Measurements from ENCODE around the gene ADCY9.

- TF ChIP-seq, protein P1, sequence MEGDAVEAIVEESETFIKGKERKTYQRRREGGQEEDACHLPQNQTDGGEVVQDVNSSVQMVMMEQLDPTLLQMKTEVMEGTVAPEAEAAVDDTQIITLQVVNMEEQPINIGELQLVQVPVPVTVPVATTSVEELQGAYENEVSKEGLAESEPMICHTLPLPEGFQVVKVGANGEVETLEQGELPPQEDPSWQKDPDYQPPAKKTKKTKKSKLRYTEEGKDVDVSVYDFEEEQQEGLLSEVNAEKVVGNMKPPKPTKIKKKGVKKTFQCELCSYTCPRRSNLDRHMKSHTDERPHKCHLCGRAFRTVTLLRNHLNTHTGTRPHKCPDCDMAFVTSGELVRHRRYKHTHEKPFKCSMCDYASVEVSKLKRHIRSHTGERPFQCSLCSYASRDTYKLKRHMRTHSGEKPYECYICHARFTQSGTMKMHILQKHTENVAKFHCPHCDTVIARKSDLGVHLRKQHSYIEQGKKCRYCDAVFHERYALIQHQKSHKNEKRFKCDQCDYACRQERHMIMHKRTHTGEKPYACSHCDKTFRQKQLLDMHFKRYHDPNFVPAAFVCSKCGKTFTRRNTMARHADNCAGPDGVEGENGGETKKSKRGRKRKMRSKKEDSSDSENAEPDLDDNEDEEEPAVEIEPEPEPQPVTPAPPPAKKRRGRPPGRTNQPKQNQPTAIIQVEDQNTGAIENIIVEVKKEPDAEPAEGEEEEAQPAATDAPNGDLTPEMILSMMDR (conservative IDR thresholded peaks at IDR 0.05; ENCODE audit: low read depth, low read length) = no peak
- TF ChIP-seq EZH2 (IDR thresholded peaks at IDR 0.05; ENCODE audit: borderline replicate concordance, low read depth, low read length, poor library complexity, severe bottlenecking) = no peak
Measured at GRCh38 chr16:4062212-4062802, 53.9 kb downstream of the ADCY9 start.

All from A673 (cell line).